HCEC 1CT (cell line): ENCODE data around the gene AQP3.
A peak's percentile ranks its signal among the peaks of the same experiment; 100 is the strongest.
"Not testable (repeated sequence)": the region's sequence is repeated elsewhere in the genome, so short reads cannot be mapped to it uniquely, and the experiment has no call there.

Experiments used
- DNase-seq: peaks from one replicate; pipeline ENCODE4 v3.0.0-alpha.2; 2017

The AQP3 gene

GRCh38 chr9:33464045-33464636 is 16.7 kb upstream of the AQP3 start:
- DNase-seq: no peak

DNA sequence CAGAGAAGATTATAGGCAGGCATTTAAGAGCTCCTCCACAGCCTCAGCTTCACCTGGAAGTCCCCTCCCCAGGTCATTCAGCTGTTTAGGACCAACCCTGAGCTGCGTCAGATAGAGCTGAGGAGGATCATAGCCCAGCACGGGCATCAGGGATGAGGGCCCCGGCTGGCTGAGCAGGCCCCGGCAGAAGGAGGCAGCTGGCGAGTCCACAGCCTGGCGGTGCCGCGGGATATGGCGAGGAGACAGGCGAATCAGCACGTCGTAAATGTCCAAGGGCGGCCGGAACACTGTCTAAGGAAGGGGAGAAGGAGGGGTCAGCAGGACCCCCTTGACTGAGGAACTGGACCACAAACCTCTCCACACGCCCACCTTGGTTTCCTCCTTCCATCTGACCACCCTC is 15.8 kb upstream of the AQP3 start:
- DNase-seq: no peak

- DNase-seq: no peak
These were observed 14.1 kb upstream of the AQP3 start for GRCh38 chr9:33461492-33461891.

DNA sequence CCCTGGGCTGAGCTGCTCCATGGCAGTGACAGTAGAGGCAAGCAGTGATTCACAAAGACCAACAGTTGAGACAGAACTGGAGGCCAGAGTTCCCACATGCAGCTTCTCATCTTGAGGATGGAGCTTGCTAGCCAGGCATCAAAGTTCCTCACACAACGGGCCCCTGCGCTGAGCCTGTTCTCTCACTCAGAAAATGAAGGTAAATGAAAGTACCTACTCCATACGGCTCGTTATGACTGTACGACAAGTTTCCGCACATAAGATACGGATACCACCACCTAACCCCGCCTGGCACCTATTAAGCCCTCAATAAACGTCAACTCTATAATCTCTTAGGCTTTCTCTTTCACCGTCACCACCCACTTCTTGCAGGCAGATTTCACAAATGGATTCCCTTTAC is 13.5 kb upstream of the AQP3 start:
- no peak for DNase-seq

- DNase-seq: no peak
These were observed 11.7 kb upstream of the AQP3 start for GRCh38 chr9:33459115-33459514.

- peak; percentile 18 for DNase-seq
These were observed 11.1 kb upstream of the AQP3 start for GRCh38 chr9:33458444-33458843.

GRCh38 chr9:33455945-33456344 is 8.6 kb upstream of the AQP3 start:
- no peak for DNase-seq

DNA sequence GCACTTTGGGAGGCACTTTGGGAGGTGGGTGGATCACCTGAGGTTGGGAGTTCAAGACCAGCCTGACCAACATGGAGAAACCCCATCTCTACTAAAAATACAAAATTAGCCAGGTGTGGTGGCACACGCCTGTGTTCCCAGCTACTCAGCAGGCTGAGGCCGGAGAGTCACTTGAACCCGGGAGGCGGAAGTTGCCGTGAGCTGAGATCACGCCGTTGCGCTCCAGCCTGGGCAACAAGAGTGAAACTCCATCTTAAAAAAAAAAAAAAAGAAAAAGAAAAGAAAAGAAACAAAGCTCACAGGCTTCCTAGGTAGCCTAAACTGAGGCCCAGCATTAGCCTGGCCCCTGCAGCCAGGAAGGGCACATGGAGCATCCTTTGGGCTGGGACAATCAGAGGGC is 8.1 kb upstream of the AQP3 start:
- not testable (repeated sequence) for DNase-seq

GRCh38 chr9:33454661-33455026 is 7.3 kb upstream of the AQP3 start:
- not testable (repeated sequence) for DNase-seq

GRCh38 chr9:33453999-33454660 is 6.7 kb upstream of the AQP3 start:
- DNase-seq: no peak

DNA sequence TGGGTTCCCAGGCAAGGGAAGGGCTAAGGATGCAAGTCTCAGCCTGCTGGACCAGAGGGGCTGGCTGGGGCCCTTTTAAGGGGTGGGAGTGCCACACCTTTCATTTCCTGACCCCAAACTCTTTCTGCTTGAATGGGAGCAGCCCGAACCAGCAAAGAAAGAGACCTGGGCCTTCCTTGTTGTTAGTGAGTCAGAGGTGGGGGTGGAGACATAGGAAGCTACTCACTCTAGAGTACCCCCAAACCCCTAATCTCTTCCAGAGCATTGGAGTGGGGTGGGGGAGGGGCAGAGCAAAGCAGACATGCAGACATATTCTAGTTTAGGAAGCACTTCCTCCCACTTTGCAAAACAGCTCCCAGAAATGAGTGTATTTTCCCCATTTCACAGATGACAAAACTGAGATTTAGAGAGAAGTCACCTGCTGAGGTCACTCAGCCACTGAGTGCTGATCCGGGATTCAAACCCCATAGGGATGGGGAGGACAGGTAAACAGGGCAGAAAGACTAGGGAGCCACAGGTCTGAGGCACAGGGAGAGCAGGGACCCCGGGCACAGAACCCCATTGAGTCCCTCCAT is 6.0 kb upstream of the AQP3 start:
- DNase-seq: no peak

DNA sequence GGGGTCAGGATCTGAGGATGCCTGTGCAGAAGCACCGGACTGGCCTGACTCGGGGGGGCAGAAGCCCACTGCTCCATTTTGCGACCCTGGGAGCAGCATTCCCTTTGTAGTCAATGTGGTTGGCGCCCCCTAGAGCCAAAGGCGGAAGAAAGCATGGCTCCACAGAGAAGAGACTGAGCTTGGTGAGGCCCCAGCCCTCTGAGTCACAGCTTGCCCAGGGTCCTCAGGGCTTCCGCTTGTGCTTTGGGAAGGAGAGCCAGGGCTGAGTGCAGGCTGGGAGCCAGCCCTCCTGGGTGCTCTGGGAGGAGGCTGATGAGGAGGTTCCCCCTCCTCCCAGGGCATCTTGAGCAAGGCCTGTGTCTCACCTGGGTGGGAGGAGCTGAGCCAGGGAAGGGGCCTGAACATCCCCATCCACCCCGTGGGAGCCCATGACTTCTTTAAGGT is 5.5 kb upstream of the AQP3 start:
- peak; percentile 80 for DNase-seq

- no peak for DNase-seq
These were observed 3.3 kb upstream of the AQP3 start for GRCh38 chr9:33450621-33451146.

- DNase-seq: no peak
These were observed 2.3 kb upstream of the AQP3 start for GRCh38 chr9:33449715-33450114.

GRCh38 chr9:33447799-33448553 is 583 bp upstream of the AQP3 start:
- no peak for DNase-seq

DNA sequence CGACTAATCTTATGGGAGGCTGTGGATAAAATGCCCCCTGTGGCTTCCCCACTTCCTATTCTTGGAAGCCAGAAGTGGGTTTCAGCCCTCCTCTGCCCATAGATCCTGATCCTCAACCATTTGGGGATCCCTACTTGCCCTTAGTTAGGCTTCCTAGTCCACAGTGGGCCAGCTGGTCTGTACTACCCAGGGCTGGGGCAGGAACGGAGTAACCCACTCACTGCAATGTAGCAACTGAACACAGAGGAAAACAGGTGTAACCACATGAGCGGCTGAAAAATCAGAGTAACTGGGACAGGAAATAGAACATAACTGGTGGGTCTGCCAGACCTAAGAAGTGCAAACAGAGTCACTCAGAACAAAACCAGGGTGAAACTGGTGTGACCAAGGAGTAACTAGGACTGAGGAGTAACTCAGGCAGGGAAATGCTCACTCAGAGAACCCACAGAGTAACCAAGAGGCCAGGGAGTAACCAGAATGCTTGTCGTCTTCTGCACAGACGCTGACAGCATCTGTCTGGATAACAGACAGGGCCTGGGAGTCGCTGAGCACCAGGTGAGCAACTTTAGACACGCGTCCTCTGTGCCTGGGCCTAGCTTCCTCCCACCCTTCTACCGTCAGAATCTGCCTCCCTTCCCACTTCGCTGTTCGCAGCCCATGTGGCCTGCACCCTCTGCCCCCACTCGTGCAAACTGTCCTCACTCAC is 1.0 kb downstream of the AQP3 start:
- DNase-seq: no peak

- no peak for DNase-seq
These were observed 1.8 kb downstream of the AQP3 start for GRCh38 chr9:33445389-33446239.

GRCh38 chr9:33443464-33444154 is 3.8 kb downstream of the AQP3 start:
- no peak for DNase-seq

DNA sequence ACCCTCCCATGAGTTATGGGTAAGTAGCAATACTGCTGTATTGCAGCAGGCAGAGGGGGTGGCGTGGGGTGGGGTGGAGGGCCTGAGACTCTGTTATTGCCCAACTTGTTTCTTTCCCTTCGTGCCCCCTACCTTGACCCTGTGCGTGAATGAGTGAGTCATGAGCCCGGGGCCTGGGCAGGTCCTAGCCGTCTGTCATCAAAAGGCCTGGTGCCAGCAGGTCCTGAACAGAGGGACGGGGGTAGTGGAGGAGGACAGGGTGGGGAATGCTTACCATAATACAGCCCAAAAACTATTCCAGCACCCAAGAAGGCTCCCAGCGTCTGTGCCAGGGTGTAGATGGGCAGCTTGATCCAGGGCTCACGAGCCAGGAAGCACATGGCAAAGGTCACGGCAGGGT is 4.3 kb downstream of the AQP3 start:
- no peak for DNase-seq

- no peak for DNase-seq
These were observed 5.3 kb downstream of the AQP3 start for GRCh38 chr9:33442125-33442524.

GRCh38 chr9:33440609-33441008 is 6.8 kb downstream of the AQP3 start:
- DNase-seq: no peak
